Measurements from ENCODE around the gene CFAP299. TPM values are rescaled to one million over a fixed set of nuclear protein-coding genes. Genes with fewer than 3 reads are reported as not detected.
"Not testable (repeated sequence)": the region's sequence is repeated elsewhere in the genome, so short reads cannot be mapped to it uniquely, and the experiment has no call there.

The CFAP299 gene
- not detected in 2 replicates for total RNA-seq
- long read RNA-seq, partial matches to known transcripts = 0 of 1 reads
- long read RNA-seq, other reads (novel, unspliced or antisense) = 1 of 1 reads

DNA sequence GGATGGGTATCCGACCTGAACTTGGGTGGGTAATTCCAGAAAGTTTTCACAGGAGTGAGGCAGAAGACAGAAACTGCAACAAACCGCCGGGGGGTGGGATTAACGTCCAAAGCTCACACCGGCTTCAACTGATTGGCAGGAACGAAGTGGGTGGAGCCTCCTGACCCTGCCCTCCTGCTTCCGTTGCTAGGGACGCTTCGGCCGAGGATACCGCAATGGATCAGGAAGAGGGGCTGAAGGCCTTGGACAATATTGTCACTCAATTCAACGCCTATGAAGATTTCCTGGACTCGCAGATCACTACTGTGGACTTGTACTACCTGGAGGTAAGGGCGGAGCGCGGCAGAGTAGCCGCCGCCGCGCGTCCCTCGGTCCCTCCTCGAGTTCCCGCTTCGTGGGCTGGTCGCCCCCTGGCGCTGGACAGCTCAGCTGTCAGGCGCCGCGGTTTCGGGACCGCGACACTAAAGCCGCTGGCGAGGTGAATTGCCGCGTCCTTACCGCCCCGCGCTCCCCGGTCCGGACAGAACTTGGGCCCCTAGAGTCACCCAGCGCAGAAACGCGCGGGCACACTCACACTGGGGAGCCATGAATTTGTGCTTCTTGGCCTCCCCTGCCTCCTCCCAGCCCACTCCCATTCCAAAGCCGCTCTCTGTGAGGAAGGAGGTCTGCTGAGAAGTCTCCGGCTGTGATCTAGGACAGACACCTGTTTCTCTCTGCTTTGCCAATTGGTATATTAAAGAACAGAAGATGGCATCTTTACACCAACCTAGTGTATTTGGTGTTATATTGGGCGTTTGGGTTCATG lies at the start of gene CFAP299:
CFAP299 (plus strand) TSS at position 177 of the 805 bp plus-strand sequence.
- Mint-ChIP-seq H3K4me3 (ENCODE audit: unreplicated experiment) (peak within 1 kb of the TSS; percentile 87), H3K4me1 (ENCODE audit: unreplicated experiment) (peaks cover 11% of the 10 kb centered on the region), H3K27me3 (ENCODE audit: unreplicated experiment) (peaks cover 10% of the 10 kb centered on the region), H3K27ac (ENCODE audit: unreplicated experiment) (no peak within 1 kb of the TSS), H3K36me3 (ENCODE audit: unreplicated experiment) (no peaks in the 10 kb centered on the region), H3K9me3 (ENCODE audit: unreplicated experiment) (no peaks in the 10 kb centered on the region)
- TF ChIP-seq, protein P1, sequence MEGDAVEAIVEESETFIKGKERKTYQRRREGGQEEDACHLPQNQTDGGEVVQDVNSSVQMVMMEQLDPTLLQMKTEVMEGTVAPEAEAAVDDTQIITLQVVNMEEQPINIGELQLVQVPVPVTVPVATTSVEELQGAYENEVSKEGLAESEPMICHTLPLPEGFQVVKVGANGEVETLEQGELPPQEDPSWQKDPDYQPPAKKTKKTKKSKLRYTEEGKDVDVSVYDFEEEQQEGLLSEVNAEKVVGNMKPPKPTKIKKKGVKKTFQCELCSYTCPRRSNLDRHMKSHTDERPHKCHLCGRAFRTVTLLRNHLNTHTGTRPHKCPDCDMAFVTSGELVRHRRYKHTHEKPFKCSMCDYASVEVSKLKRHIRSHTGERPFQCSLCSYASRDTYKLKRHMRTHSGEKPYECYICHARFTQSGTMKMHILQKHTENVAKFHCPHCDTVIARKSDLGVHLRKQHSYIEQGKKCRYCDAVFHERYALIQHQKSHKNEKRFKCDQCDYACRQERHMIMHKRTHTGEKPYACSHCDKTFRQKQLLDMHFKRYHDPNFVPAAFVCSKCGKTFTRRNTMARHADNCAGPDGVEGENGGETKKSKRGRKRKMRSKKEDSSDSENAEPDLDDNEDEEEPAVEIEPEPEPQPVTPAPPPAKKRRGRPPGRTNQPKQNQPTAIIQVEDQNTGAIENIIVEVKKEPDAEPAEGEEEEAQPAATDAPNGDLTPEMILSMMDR (IDR thresholded peaks at IDR 0.05) = peak; percentile 74
- peak; percentile 89 for DNase-seq (ENCODE audit: extremely low spot score, unreplicated experiment)

- no peak for DNase-seq (ENCODE audit: extremely low spot score, unreplicated experiment)
Observed at GRCh38 chr4:80286451-80286850, 49.1 kb upstream of the CFAP299 start.

GRCh38 chr4:80290665-80291064 lies 44.9 kb upstream of the CFAP299 start:
- H3K36me3 Mint-ChIP-seq (ENCODE audit: unreplicated experiment); H3K27me3 Mint-ChIP-seq (ENCODE audit: unreplicated experiment); H3K27ac Mint-ChIP-seq (ENCODE audit: unreplicated experiment); H3K9me3 Mint-ChIP-seq (ENCODE audit: unreplicated experiment); H3K4me3 Mint-ChIP-seq (ENCODE audit: unreplicated experiment); DNase-seq (ENCODE audit: extremely low spot score, unreplicated experiment): not testable (repeated sequence)
- H3K4me1 Mint-ChIP-seq (ENCODE audit: unreplicated experiment) = peaks cover 16% of the 10 kb centered on the region

More at GRCh38 chr4:80286451-80286850, 49.1 kb upstream of the CFAP299 start:
- Mint-ChIP-seq H3K36me3 (ENCODE audit: unreplicated experiment) (no peaks in the 10 kb centered on the region), H3K27ac (ENCODE audit: unreplicated experiment) (peak overlapping the region; percentile 50), H3K9me3 (ENCODE audit: unreplicated experiment) (no peaks in the 10 kb centered on the region), H3K27me3 (ENCODE audit: unreplicated experiment) (no peaks in the 10 kb centered on the region), H3K4me1 (ENCODE audit: unreplicated experiment) (peaks cover 19% of the 10 kb centered on the region), H3K4me3 (ENCODE audit: unreplicated experiment) (peak overlapping the region; percentile 14)
- TF ChIP-seq, protein P1 (IDR thresholded peaks at IDR 0.05) = no peak

DNA sequence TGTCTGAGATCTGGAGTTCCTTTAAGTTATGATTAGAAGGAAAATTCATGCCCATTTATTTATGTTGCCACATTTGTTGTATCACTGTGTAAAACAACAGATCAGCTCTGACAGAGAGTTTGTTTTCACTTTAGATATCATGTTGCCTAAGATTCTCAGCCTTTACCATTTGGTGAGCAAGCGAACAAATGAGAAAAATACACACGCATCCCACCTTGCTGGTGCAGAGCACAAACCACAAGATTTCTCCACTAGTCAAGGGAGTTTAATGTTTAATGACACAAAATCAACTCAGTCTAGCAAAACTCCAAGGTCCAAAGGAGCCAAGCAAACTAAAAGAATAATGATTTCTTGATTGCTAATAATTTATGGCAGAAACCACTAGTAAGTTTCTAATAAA lies 41.3 kb upstream of the CFAP299 start:
- peaks cover 3% of the 10 kb centered on the region for H3K4me1 Mint-ChIP-seq (ENCODE audit: unreplicated experiment)
- H3K4me3 Mint-ChIP-seq (ENCODE audit: unreplicated experiment) = no peak overlapping the region
- no peak for DNase-seq (ENCODE audit: extremely low spot score, unreplicated experiment)
- H3K27me3 Mint-ChIP-seq (ENCODE audit: unreplicated experiment) = no peaks in the 10 kb centered on the region
- no peaks in the 10 kb centered on the region for H3K36me3 Mint-ChIP-seq (ENCODE audit: unreplicated experiment)
- no peaks in the 10 kb centered on the region for H3K9me3 Mint-ChIP-seq (ENCODE audit: unreplicated experiment)
- TF ChIP-seq, protein P1 (IDR thresholded peaks at IDR 0.05) = no peak
- no peak overlapping the region for H3K27ac Mint-ChIP-seq (ENCODE audit: unreplicated experiment)

DNA sequence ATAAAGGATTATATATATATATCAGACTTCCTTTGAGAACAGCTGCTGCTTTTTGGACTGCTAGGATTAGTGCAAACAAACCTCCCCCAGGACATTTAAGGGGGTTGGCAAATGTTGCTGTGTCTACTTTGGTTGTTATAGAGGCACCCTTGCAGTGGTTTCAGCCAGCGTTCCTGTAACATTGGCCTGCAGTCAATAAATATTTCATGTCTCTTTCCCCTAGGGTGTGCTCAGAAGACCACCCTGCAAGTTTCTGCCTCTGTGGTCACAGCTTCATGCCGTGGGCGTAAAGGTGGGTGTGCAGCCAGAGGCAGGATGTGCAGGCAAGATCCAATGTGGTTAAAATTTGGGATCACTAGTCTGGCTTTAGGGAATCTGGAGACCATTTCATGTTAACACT lies 40.2 kb upstream of the CFAP299 start:
- no peak overlapping the region for H3K27ac Mint-ChIP-seq (ENCODE audit: unreplicated experiment)
- H3K36me3 Mint-ChIP-seq (ENCODE audit: unreplicated experiment) = no peaks in the 10 kb centered on the region
- no peaks in the 10 kb centered on the region for H3K9me3 Mint-ChIP-seq (ENCODE audit: unreplicated experiment)
- peaks cover 3% of the 10 kb centered on the region for H3K4me1 Mint-ChIP-seq (ENCODE audit: unreplicated experiment)
- DNase-seq (ENCODE audit: extremely low spot score, unreplicated experiment) = no peak
- no peaks in the 10 kb centered on the region for H3K27me3 Mint-ChIP-seq (ENCODE audit: unreplicated experiment)
- TF ChIP-seq, protein P1 (IDR thresholded peaks at IDR 0.05) = no peak
- no peak overlapping the region for H3K4me3 Mint-ChIP-seq (ENCODE audit: unreplicated experiment)
